Choroid plexus epithelial cell (primary cell): Measurements from ENCODE around the gene TAX1BP3.

Experiments
- DNase-seq: peaks from one replicate; pipeline ENCODE4 v3.0.0-alpha.2; 2010; ENCODE audit warnings: low read depth
- H3K4me3 ChIP-seq: 2 replicates; pipeline ENCODE4 v1.5.1; 2011; ENCODE audit warnings: low read depth, mild to moderate bottlenecking, control low read depth, low read length, moderate library complexity
- TF ChIP-seq, protein P1 (sequence below): conservative IDR thresholded peaks from 2 replicates; pipeline ENCODE4 v1.5.1; 2011; ENCODE audit warnings: low read depth, mild to moderate bottlenecking, control low read depth, inconsistent platforms, low read length, moderate library complexity

The TAX1BP3 gene

DNA sequence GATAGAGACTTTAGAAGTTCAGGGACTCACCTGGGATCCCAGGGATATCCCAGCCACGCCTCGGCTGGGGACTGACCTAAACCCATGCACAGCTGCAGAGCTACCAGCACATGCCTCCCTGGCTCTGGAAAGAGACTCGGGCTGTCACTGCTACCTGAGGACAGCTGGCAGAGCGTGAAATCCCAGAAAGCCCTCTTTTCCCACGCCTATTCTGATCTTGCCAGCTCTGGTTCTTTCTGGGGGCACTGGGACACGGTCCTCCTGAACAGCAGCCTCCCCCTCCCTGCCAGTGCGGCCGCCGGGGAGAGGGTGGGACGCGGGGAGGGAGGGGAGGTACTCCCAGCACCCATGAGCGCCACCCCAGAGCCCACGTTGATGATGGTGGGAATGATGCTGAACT lies 16.8 kb upstream of the TAX1BP3 start:
- no peak for DNase-seq
- no peak overlapping the region for H3K4me3 ChIP-seq
- TF ChIP-seq, protein P1, sequence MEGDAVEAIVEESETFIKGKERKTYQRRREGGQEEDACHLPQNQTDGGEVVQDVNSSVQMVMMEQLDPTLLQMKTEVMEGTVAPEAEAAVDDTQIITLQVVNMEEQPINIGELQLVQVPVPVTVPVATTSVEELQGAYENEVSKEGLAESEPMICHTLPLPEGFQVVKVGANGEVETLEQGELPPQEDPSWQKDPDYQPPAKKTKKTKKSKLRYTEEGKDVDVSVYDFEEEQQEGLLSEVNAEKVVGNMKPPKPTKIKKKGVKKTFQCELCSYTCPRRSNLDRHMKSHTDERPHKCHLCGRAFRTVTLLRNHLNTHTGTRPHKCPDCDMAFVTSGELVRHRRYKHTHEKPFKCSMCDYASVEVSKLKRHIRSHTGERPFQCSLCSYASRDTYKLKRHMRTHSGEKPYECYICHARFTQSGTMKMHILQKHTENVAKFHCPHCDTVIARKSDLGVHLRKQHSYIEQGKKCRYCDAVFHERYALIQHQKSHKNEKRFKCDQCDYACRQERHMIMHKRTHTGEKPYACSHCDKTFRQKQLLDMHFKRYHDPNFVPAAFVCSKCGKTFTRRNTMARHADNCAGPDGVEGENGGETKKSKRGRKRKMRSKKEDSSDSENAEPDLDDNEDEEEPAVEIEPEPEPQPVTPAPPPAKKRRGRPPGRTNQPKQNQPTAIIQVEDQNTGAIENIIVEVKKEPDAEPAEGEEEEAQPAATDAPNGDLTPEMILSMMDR: no peak

DNA sequence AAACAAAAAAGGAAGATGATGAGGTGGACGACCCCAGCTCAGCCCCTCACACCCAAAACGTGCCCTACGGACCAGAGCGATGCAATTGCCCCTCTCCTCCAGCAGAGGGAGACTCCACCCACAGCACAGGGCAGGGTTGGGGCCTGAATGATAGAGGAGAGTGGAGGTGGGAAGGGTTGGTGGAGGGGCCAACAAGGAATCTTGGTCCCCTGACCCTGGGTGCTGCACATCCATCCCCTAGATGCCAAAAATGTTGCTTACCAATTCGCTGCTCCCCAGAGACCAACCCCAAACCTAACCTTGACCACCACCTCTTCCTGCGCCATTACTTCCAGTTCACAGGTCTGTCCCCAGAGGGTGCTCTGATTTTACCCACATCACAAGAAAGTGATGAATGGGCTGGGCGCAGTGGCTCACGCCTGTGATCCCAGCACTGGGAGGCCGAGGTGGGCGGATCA lies 14.7 kb upstream of the TAX1BP3 start:
- no peak for DNase-seq
- H3K4me3 ChIP-seq: no peak overlapping the region
- TF ChIP-seq, protein P1: peak; percentile 96

DNA sequence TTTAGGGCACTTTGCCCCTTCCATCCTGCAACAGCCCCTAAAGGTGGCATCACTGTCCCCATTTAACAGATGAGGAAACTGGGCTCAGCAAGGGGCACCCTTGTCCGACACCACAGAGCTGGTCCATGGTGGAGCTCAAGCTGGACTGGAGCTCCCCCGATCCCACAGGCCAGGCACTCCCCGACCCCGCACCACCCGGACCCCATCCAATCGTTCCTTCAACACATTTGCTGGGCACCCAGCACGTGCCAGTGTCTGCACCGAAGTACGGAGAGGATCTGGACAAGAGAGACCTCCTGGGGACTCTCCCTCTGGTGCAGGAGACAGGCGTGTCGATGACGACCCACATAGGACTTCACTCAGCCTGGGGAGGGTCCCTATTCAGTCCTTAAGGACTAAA lies 13.7 kb upstream of the TAX1BP3 start:
- TF ChIP-seq, protein P1: no peak
- no peak overlapping the region for H3K4me3 ChIP-seq
- no peak for DNase-seq

DNA sequence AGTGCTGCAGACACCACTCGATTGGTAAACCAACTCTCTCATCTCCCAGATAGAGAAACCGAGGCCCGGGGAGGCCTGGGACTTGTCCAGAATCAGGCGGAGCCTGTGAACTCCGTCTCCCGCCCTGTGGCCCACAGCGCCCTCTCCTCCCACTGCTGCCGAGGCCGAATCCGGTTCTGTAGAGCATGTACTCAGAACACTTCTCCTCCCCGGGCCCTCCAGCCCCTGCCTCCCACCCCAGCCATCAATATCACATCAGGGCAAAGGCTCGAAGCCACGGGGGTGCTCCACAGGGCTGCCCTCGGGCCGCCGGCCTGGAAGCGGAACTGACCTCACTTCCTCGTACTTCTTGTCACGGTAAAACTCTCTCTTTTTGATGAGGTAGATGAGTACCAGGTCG lies 13.2 kb upstream of the TAX1BP3 start:
- no peak overlapping the region for H3K4me3 ChIP-seq
- TF ChIP-seq, protein P1: no peak
- DNase-seq: no peak

DNA sequence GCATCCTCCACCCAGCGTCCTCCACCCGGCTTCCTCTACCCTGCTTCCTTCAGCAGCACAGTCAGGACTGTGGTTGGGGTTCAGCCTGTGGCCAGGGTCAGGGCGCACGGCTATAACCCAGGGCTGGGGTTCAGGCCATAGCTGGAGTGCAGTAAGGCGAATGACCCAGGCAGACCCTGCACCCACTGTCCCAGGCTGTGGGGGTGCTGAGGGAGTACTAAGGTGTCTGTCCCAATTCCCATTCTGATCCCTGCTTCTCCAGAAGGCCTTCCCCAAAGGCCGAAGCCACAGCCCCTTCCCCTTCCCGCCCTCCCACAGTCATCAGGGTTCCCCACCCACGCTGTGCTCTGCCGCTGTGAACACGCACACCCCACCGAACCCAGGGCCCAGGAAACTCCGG lies 12.7 kb upstream of the TAX1BP3 start:
- H3K4me3 ChIP-seq: no peak overlapping the region
- DNase-seq: no peak
- TF ChIP-seq, protein P1: no peak

DNA sequence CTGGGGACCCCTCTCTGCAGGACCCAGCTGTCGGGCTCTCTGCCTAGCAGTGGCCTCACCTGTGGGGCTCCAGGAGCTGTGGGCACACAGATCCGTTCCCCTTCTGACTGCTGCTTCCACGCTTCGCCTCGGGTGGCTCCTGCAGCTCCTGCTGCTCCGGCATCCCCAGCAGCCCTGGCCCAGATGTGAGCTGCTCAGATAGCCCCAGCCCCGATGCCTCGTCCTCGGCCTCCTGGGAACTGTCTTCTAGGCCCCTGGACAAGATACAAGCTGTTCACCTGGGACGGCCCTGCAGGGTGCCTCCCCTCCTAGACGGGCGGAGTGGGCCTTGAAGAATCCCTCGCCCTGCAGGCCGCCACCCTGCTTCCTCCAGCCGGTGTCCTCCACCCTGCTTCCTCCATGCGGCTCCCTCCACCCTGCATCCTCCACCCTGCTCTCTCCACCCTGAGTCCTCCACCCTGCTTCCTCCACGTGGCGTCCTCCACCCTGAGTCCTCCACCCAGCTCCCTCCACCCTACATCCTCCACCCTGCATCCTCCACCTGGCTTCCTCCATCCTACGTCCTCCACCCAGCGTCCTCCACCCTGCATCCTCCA lies 11.3 kb upstream of the TAX1BP3 start:
- H3K4me3 ChIP-seq: no peak overlapping the region
- TF ChIP-seq, protein P1: no peak
- no peak for DNase-seq

DNA sequence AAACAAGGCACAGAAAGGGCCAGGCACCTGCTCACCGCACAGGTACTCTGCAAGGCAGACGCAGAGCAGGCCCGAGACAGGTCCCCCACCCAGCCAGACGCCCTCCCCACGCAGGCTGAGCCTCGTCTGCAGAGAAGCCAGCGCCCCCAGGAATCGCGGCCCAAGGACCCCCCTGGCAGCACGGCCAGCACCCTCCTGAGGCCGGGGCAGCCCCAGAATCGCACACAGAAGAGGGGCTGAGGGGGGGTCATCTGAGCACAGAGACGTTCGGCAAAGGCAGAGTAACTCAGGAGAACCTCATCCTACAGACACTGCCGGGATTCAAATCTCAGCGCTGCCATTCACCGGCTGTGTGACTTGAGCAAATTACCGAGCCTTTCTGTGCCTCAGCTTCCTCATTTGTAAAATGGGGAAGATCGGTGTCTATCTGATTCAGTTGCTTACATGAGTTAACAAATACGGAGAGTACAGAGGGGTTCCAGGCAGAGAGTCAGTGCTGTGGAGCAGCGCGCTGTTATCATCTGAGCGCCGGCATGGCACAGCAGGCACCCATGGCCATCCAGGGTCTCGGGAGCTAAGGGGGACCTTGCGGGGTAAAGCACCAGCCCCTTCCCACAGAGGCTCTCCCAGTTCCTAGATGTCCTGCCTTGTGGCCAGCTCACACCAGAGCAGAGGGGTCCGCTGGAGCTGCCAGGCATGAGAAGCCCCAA lies 10.6 kb upstream of the TAX1BP3 start:
- no peak overlapping the region for H3K4me3 ChIP-seq
- TF ChIP-seq, protein P1: no peak
- no peak for DNase-seq
